ENCODE measurements around the gene PHC3.

PHC3 gene

GRCh38 chr3:170095771-170096170, 85.8 kb downstream of the PHC3 start:
- ChIA-PET POLR2A (no interaction called here), CTCF (no interaction called here)
- H3K4me3 ChIP-seq (ENCODE audit: low read depth, low read length) = no peak overlapping the region
- no peak for DNase-seq (ENCODE audit: low read depth, low spot score)
- TF ChIP-seq, protein P1, sequence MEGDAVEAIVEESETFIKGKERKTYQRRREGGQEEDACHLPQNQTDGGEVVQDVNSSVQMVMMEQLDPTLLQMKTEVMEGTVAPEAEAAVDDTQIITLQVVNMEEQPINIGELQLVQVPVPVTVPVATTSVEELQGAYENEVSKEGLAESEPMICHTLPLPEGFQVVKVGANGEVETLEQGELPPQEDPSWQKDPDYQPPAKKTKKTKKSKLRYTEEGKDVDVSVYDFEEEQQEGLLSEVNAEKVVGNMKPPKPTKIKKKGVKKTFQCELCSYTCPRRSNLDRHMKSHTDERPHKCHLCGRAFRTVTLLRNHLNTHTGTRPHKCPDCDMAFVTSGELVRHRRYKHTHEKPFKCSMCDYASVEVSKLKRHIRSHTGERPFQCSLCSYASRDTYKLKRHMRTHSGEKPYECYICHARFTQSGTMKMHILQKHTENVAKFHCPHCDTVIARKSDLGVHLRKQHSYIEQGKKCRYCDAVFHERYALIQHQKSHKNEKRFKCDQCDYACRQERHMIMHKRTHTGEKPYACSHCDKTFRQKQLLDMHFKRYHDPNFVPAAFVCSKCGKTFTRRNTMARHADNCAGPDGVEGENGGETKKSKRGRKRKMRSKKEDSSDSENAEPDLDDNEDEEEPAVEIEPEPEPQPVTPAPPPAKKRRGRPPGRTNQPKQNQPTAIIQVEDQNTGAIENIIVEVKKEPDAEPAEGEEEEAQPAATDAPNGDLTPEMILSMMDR (IDR thresholded peaks at IDR 0.05; ENCODE audit: insufficient read depth, low read length, missing control alignments) = no peak

DNA sequence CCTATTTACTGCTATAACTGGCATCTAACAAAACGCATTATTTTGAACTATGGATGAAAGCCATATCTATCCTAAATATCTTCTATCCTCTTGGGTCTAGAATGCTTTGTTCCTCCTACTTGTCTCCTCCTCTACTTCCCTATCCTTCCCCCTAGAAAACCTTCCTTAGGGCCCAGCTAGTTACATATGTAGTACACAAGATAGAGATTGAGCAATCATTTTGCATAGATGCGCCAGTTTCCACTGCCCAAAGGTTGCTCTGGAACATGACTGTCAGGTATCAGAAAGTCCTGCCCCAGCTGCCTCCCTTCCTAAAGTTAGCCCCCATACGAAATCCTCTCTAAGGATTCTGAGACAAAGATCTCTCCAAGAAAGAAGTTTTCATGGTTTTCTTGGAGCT, 88.6 kb downstream of the PHC3 start:
- ChIA-PET CTCF (no interaction called here), POLR2A (no interaction called here)
- no peak for DNase-seq (ENCODE audit: low read depth, low spot score)
- H3K4me3 ChIP-seq (ENCODE audit: low read depth, low read length) = no peak overlapping the region
- TF ChIP-seq, protein P1 (IDR thresholded peaks at IDR 0.05; ENCODE audit: insufficient read depth, low read length, missing control alignments) = no peak

DNA sequence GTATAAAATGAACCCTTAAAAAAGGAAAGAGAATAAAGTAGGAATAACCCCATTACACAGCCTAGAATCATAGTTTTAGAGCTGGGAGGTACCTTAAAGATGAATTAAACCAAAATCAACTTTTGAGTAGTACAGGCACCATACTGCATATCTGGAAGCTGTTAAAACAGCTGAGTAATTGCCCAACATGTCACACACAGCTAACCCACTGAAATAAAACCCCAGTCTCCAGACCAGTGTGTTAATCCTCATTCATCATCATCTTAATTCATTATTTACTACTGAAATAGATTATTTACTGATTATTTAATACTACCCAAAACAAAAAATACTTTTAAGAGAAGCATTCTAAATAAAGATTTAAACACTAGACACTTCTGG, 90.9 kb downstream of the PHC3 start:
- TF ChIP-seq, protein P1 (IDR thresholded peaks at IDR 0.05; ENCODE audit: insufficient read depth, low read length, missing control alignments) = no peak
- H3K4me3 ChIP-seq (ENCODE audit: low read depth, low read length) = no peak overlapping the region
- POLR2A ChIA-PET = no interaction called here
- DNase-seq (ENCODE audit: low read depth, low spot score) = no peak
- CTCF ChIA-PET = interaction anchor here (0.9 kb wide), 1 partner anchor 11 kb away, joined by 3 read pairs; no protein-coding TSS in a partner anchor

GRCh38 chr3:170089862-170090600, 91.5 kb downstream of the PHC3 start:
- POLR2A ChIA-PET = no interaction called here
- TF ChIP-seq, protein P1 (IDR thresholded peaks at IDR 0.05; ENCODE audit: insufficient read depth, low read length, missing control alignments) = no peak
- CTCF ChIA-PET = interaction anchor here (0.9 kb wide), 1 partner anchor 11 kb away, joined by 3 read pairs; no protein-coding TSS in a partner anchor

GRCh38 chr3:170085396-170085795, 96.1 kb downstream of the PHC3 start:
- POLR2A ChIA-PET = no interaction called here
- CTCF ChIA-PET = no interaction called here
- H3K4me3 ChIP-seq (ENCODE audit: low read depth, low read length) = no peak overlapping the region
- TF ChIP-seq, protein P1 (IDR thresholded peaks at IDR 0.05; ENCODE audit: insufficient read depth, low read length, missing control alignments) = no peak
- DNase-seq (ENCODE audit: low read depth, low spot score) = no peak

More at GRCh38 chr3:170089862-170090600, 91.5 kb downstream of the PHC3 start:
- no peak for DNase-seq (ENCODE audit: low read depth, low spot score)
- no peak overlapping the region for H3K4me3 ChIP-seq (ENCODE audit: low read depth, low read length)

GRCh38 chr3:170083343-170083742, 98.2 kb downstream of the PHC3 start:
- TF ChIP-seq, protein P1 (IDR thresholded peaks at IDR 0.05; ENCODE audit: insufficient read depth, low read length, missing control alignments) = no peak
- ChIA-PET CTCF (no interaction called here), POLR2A (no interaction called here)
- H3K4me3 ChIP-seq (ENCODE audit: low read depth, low read length) = no peak overlapping the region
- DNase-seq (ENCODE audit: low read depth, low spot score) = no peak

Data from AG04449 (cell line).